ENCODE results near the gene CLDN8. TPM values are rescaled to one million over a fixed set of nuclear protein-coding genes. Genes with fewer than 3 reads are reported as not detected.

Gene CLDN8
- total RNA-seq, 1 donor from 2014 or later: not detected

- Mint-ChIP-seq H3K9me3 (ENCODE audit: unreplicated experiment) (no peaks in the 10 kb centered on the region), H3K27me3 (ENCODE audit: unreplicated experiment) (no peaks in the 10 kb centered on the region), H3K27ac (ENCODE audit: unreplicated experiment) (no peak overlapping the region), H3K4me3 (ENCODE audit: unreplicated experiment) (no peak overlapping the region), H3K4me1 (ENCODE audit: low read depth, unreplicated experiment) (peaks cover 3% of the 10 kb centered on the region), H3K36me3 (ENCODE audit: unreplicated experiment) (no peaks in the 10 kb centered on the region)
- no peak for TF ChIP-seq CTCF (IDR thresholded peaks at IDR 0.05; ENCODE audit: partially characterized antibody, unreplicated experiment)
- DNase-seq: no peak
Measured at GRCh38 chr21:30227633-30228404, 11.9 kb upstream of the CLDN8 start.

- Mint-ChIP-seq H3K9me3 (ENCODE audit: unreplicated experiment) (no peaks in the 10 kb centered on the region), H3K4me1 (ENCODE audit: low read depth, unreplicated experiment) (no peaks in the 10 kb centered on the region), H3K27me3 (ENCODE audit: unreplicated experiment) (no peaks in the 10 kb centered on the region), H3K36me3 (ENCODE audit: unreplicated experiment) (no peaks in the 10 kb centered on the region), H3K27ac (ENCODE audit: unreplicated experiment) (no peak overlapping the region), H3K4me3 (ENCODE audit: unreplicated experiment) (no peak overlapping the region)
- TF ChIP-seq CTCF (IDR thresholded peaks at IDR 0.05; ENCODE audit: partially characterized antibody, unreplicated experiment): no peak
- no peak for DNase-seq
Measured at GRCh38 chr21:30227128-30227527, 11.2 kb upstream of the CLDN8 start.

- DNase-seq: no peak
- Mint-ChIP-seq H3K4me3 (ENCODE audit: unreplicated experiment) (no peak overlapping the region), H3K9me3 (ENCODE audit: unreplicated experiment) (no peaks in the 10 kb centered on the region), H3K27ac (ENCODE audit: unreplicated experiment) (no peak overlapping the region), H3K36me3 (ENCODE audit: unreplicated experiment) (no peaks in the 10 kb centered on the region), H3K27me3 (ENCODE audit: unreplicated experiment) (no peaks in the 10 kb centered on the region), H3K4me1 (ENCODE audit: low read depth, unreplicated experiment) (no peaks in the 10 kb centered on the region)
- no peak for TF ChIP-seq CTCF (IDR thresholded peaks at IDR 0.05; ENCODE audit: partially characterized antibody, unreplicated experiment)
Measured at GRCh38 chr21:30223596-30223995, 7.7 kb upstream of the CLDN8 start.

- Mint-ChIP-seq H3K27ac (ENCODE audit: unreplicated experiment) (no peak overlapping the region), H3K36me3 (ENCODE audit: unreplicated experiment) (no peaks in the 10 kb centered on the region), H3K27me3 (ENCODE audit: unreplicated experiment) (no peaks in the 10 kb centered on the region), H3K9me3 (ENCODE audit: unreplicated experiment) (no peaks in the 10 kb centered on the region), H3K4me1 (ENCODE audit: low read depth, unreplicated experiment) (no peaks in the 10 kb centered on the region), H3K4me3 (ENCODE audit: unreplicated experiment) (no peak overlapping the region)
- no peak for TF ChIP-seq CTCF (IDR thresholded peaks at IDR 0.05; ENCODE audit: partially characterized antibody, unreplicated experiment)
- no peak for DNase-seq
Measured at GRCh38 chr21:30222724-30223123, 6.8 kb upstream of the CLDN8 start.

GRCh38 chr21:30211071-30211470 lies 4.8 kb downstream of the CLDN8 start:
- no peak for DNase-seq
- Mint-ChIP-seq H3K27me3 (ENCODE audit: unreplicated experiment) (no peaks in the 10 kb centered on the region), H3K4me1 (ENCODE audit: low read depth, unreplicated experiment) (no peaks in the 10 kb centered on the region), H3K27ac (ENCODE audit: unreplicated experiment) (no peak overlapping the region), H3K4me3 (ENCODE audit: unreplicated experiment) (no peak overlapping the region), H3K9me3 (ENCODE audit: unreplicated experiment) (no peaks in the 10 kb centered on the region), H3K36me3 (ENCODE audit: unreplicated experiment) (no peaks in the 10 kb centered on the region)
- TF ChIP-seq CTCF (IDR thresholded peaks at IDR 0.05; ENCODE audit: partially characterized antibody, unreplicated experiment): no peak
